Measurements from ENCODE around the gene TBATA. TPM values are rescaled to one million over a fixed set of nuclear protein-coding genes. Genes with fewer than 3 reads are reported as not detected.

The TBATA gene
- total RNA-seq, 2 donors from 2014 or later, result not detected

DNA sequence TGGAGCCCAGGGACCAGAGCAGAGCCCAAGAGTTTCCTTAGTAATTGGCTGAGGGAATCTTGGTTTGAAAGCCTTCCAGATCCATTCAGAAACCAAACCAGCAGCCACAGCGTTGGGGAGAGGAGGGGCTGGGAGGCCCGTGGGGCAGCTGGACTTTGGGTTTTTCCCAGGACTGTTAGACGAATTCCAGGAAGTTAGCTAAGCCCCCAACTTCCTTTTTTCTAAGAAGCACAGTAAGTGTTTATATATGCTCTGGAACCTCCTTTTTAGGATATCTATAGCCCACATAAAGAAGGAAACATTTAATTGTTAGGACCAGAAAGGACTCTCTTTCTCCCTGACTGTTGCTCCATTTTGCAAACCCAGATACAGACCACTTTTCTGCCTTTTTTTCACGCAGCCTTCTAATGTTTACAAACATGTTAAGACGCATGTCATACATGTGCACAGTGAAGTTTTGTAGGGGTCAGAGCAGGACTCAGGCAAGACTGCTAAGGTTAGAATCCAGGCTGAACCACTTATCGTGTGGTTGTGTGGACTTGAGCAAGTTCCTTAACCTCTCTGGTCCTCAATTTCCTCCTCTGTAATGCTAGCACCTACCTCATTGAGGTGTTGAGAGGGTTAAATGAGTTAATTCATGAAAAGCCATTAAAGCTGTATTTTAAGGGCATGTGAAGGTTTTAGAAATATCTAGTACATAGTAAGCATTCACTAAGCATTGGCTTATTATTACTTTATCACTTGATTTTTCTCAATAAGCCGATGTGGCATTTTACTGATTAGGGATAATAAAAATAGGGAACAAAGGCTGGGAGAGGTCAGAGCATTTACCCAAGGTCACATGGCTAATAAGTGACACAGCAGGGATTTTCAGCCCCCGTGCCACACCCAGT, 42.4 kb downstream of the TBATA start:
- H3K4me3 Mint-ChIP-seq, result no peak overlapping the region
- ATAC-seq (replicated peaks), result no peak
- H3K27me3 Mint-ChIP-seq, result no peaks in the 10 kb centered on the region
- H3K9me3 Mint-ChIP-seq, result no peaks in the 10 kb centered on the region
- H3K27ac Mint-ChIP-seq, result no peak overlapping the region
- no peaks in the 10 kb centered on the region for H3K36me3 Mint-ChIP-seq (ENCODE audit: low read depth)
- H3K4me1 Mint-ChIP-seq, result no peaks in the 10 kb centered on the region

DNA sequence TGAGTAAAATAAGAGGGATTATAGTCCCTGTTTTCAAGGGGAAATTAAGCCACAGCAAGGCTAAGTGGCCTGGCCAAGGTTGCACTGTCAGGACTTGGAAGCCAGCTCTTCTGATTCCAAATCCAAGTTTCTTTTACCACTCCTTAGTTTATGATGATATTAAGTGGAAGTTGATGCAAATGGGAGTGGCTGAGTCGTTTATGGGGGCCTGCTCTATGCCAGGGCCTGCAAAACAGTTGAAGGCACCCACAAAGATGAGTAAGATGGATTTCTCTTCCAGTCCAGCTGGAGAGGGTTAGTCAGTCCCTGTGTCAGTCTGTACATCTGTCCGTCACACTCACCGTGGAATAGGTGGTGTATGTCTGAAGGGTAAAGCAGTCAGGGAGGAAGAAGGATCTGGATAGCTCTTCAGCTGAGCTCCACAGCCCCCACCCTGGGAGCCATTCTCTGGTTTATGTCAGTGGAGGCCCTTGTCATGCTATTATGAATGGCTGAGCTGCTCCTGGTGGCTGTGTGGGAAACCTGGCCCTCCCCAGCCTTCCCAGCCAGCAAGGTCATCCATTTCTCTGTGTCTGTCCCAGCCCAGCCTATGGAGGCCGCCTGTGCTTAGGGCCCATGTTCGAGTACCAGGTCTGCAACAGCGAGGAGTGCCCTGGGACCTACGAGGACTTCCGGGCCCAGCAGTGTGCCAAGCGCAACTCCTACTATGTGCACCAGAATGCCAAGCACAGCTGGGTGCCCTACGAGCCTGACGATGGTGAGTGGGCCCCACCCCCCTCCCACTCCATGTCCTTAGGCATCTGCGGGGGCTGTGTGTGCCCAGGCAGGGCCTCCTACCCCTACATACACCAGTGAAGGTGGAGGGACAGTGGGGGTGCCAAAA, 44.5 kb downstream of the TBATA start:
- Mint-ChIP-seq H3K4me3 (no peak overlapping the region), H3K27ac (no peak overlapping the region), H3K9me3 (no peaks in the 10 kb centered on the region), H3K4me1 (no peaks in the 10 kb centered on the region), H3K27me3 (no peaks in the 10 kb centered on the region), H3K36me3 (ENCODE audit: low read depth) (no peaks in the 10 kb centered on the region)
- ATAC-seq (replicated peaks), result no peak

DNA sequence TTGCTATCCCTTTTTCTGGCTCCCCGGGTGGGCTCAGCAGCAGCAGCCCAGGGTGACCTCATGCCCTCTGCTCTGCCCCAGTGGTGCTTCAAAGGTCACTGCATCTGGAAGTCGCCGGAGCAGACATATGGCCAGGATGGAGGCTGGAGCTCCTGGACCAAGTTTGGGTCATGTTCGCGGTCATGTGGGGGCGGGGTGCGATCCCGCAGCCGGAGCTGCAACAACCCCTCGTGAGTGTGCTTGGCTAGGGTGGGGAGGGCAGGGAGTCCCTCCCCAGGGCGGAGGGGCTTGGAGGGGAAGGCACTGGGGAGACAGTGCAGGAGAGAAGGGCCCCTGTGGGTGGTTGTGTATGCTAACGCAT, 46.4 kb downstream of the TBATA start:
- Mint-ChIP-seq H3K9me3 (no peaks in the 10 kb centered on the region), H3K4me3 (no peak overlapping the region), H3K36me3 (ENCODE audit: low read depth) (no peaks in the 10 kb centered on the region), H3K27me3 (no peaks in the 10 kb centered on the region), H3K4me1 (no peaks in the 10 kb centered on the region), H3K27ac (no peak overlapping the region)
- no peak for ATAC-seq (replicated peaks)

DNA sequence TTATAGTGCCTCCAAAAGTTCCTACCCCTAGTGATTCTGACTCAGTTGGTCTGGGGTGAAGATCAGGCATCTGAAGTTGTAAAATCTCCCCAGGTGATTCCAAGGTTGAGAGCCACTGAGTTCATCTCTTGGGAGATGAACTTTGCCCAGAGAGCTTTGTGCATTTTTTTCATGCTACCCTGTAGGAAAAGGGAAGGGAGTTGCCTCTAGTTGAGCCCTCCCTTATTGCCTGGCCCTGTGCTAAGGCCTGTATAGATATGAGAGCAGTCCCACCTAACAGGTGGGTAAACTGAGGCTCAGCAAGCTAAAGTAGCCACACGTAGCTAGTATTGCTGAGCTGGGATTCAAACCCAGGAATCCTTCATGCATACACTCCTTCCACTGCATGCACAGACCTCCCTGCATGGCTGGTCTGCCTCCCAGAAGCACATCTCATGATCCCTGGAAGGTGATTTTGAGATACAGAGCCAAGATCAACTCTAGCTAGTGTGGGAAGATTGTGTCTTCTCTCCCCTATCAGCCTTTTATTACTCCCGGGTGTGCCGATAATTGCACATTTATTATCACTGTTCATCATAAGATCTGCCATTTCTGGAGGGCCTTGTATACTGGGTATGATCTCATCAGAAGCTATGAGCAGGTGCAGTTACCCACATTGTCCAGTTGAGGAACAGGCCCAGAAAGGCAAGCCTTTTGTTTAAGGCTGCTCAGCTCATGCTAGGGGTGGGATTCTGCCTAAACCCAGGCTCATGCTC, 47.0 kb downstream of the TBATA start:
- Mint-ChIP-seq H3K27me3 (no peaks in the 10 kb centered on the region), H3K4me1 (no peaks in the 10 kb centered on the region), H3K4me3 (no peak overlapping the region), H3K36me3 (ENCODE audit: low read depth) (no peaks in the 10 kb centered on the region), H3K9me3 (no peaks in the 10 kb centered on the region), H3K27ac (no peak overlapping the region)
- ATAC-seq (replicated peaks), result no peak

DNA sequence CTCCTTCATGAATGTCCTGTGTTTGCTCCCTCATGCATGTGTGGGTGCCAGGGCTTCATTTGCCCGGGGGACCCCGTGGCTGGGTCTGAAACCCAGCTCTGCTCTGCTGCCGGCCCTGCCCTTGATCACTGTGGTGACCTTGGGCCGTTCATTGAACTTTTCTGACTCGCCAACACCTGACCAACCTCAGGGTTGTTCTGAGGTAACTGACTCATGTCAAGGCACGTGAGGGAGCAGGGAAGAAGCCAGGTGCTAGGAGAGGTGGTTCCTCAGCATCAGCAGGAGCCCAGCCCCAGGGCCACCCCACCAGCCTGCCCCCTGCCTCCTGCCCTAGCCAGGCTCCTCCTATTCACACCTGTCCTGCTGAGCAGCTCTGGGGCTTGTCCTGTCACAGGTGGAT, 47.9 kb downstream of the TBATA start:
- Mint-ChIP-seq H3K4me1 (no peaks in the 10 kb centered on the region), H3K27me3 (no peaks in the 10 kb centered on the region), H3K27ac (no peak overlapping the region), H3K36me3 (ENCODE audit: low read depth) (no peaks in the 10 kb centered on the region), H3K4me3 (no peak overlapping the region), H3K9me3 (no peaks in the 10 kb centered on the region)
- no peak for ATAC-seq (replicated peaks)

DNA sequence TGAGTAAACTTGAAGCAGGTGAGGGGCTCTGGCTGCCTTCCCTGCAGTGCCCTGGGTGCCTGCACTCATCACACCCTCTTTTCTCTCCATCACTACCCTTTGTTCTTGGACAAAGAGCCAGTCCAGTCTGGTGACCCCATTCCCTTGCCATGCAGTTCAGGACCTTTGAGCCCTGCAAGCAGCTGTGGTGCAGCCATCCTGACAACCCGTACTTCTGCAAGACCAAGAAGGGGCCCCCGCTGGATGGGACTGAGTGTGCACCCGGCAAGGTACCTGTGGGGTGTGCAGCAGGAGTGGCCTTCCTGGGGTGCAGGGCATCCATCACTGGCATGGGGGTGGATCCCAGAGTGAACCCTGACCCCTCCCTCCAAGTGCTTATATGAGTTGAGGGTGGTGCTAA, 48.7 kb downstream of the TBATA start:
- H3K36me3 Mint-ChIP-seq (ENCODE audit: low read depth), result no peaks in the 10 kb centered on the region
- H3K4me3 Mint-ChIP-seq, result no peak overlapping the region
- no peaks in the 10 kb centered on the region for H3K4me1 Mint-ChIP-seq
- H3K9me3 Mint-ChIP-seq, result no peaks in the 10 kb centered on the region
- ATAC-seq (replicated peaks), result no peak
- H3K27me3 Mint-ChIP-seq, result no peaks in the 10 kb centered on the region
- no peak overlapping the region for H3K27ac Mint-ChIP-seq

DNA sequence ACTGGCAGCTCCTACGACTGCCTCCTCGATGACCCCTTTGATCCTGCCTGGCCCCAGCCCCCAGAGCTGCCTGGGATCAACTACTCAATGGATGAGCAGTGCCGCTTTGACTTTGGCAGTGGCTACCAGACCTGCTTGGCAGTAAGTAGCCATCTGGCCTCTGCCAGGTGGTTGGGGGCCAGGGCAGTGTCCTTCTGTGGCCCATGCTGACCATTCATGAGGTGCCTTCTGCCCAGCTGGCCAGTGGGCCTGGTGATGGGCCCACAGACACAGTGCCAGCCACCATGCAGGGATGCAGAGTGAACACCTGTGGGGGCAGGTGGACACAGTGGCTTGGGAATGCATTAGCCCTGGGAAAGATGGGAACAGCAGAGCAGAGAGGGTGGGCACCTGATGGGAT, 50.0 kb downstream of the TBATA start:
- no peaks in the 10 kb centered on the region for H3K9me3 Mint-ChIP-seq
- no peak overlapping the region for H3K27ac Mint-ChIP-seq
- no peaks in the 10 kb centered on the region for H3K27me3 Mint-ChIP-seq
- H3K4me3 Mint-ChIP-seq, result no peak overlapping the region
- no peaks in the 10 kb centered on the region for H3K36me3 Mint-ChIP-seq (ENCODE audit: low read depth)
- ATAC-seq (replicated peaks), result no peak
- H3K4me1 Mint-ChIP-seq, result no peaks in the 10 kb centered on the region

DNA sequence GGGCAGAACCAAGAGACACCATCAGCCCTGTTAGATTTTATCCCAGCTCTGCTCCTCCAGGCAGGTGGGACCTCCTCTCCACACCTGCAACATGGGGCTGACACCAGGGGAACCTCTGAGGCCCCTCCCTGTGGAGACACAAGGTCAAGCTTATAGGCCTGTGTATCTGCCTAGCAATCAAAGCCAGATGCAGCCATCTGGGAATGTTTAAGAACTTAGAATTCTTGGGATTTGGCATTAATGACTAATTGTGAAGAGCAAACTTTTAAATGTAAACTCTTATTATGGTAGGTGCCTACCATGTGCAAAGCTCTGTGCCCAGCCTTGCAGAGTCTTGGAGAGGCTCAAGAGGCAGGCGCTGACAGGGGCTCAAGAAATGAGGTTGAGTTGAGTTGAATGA, 52.1 kb downstream of the TBATA start:
- H3K36me3 Mint-ChIP-seq (ENCODE audit: low read depth), result no peaks in the 10 kb centered on the region
- no peak for ATAC-seq (replicated peaks)
- H3K4me3 Mint-ChIP-seq, result no peak overlapping the region
- H3K27me3 Mint-ChIP-seq, result no peaks in the 10 kb centered on the region
- H3K9me3 Mint-ChIP-seq, result no peaks in the 10 kb centered on the region
- no peak overlapping the region for H3K27ac Mint-ChIP-seq
- no peaks in the 10 kb centered on the region for H3K4me1 Mint-ChIP-seq

DNA sequence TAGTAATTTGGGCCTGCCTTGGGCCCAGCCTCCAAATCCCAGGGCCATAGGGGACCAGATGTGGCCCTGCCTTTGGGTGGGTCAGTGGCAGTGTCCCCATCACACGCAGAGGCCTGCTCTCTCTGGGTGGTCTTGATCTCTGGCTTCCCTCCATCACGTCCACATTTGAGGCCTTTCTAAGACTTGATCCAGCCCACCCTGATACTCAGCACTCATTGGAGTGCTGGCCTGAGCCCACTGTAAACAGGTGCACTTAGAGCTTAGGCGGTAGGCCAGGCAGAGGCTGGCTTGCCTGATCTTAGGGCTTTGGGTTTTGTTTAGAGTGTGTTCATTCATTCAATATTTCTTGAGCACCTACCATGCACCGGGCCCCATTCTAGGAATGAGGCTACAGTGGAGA, 52.6 kb downstream of the TBATA start:
- no peaks in the 10 kb centered on the region for H3K36me3 Mint-ChIP-seq (ENCODE audit: low read depth)
- H3K27ac Mint-ChIP-seq, result no peak overlapping the region
- no peaks in the 10 kb centered on the region for H3K27me3 Mint-ChIP-seq
- H3K9me3 Mint-ChIP-seq, result no peaks in the 10 kb centered on the region
- no peak overlapping the region for H3K4me3 Mint-ChIP-seq
- H3K4me1 Mint-ChIP-seq, result no peaks in the 10 kb centered on the region
- no peak for ATAC-seq (replicated peaks)

DNA sequence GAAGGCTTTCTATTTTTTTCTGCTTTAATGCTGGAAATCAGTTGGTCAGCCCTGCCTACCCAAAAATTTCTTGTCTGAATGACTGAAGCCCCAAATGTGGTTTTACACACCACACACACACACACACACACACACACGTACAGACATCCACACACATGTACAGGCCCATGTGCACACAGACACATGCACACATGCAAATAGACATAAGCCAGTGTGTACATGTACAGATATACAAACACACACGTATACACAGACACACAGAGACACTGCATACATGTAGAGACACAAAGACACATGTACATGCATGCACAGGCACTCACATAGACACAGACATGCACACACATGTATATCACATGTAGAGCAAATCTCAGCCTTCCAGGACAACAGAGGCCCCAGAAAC, 54.2 kb downstream of the TBATA start:
- H3K9me3 Mint-ChIP-seq, result no peaks in the 10 kb centered on the region
- no peak overlapping the region for H3K4me3 Mint-ChIP-seq
- no peak for ATAC-seq (replicated peaks)
- H3K27me3 Mint-ChIP-seq, result no peaks in the 10 kb centered on the region
- H3K27ac Mint-ChIP-seq, result no peak overlapping the region
- no peaks in the 10 kb centered on the region for H3K4me1 Mint-ChIP-seq
- H3K36me3 Mint-ChIP-seq (ENCODE audit: low read depth), result no peaks in the 10 kb centered on the region

DNA sequence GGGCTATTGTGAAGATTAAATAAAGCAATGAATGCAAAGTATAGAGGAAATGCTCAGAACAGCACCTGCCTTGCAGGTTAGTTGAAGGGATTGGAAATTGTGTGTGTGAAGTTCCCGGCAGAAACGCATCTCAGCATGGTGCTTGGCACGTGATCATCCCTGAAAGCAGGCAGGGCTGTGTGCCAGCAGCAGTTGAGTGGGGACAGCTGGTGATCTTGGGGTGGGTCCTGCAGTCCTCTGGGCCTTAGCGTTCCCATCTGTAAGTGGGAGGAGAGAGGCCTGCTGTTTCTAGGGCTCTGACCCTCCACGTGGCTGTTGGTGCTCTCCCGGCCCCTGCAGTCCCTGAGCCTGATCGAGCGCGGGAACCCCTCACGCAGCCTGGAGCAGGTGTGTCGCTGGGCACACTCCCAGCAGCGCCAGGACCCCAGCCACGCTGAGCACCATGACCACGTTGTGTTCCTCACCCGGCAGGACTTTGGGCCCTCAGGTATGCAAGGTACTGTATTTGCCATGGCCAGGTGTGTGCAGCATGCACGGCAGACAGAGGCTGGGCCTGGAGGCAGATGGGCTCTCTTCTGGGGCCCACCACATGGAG, 55.3 kb downstream of the TBATA start:
- Mint-ChIP-seq H3K4me1 (no peaks in the 10 kb centered on the region), H3K27me3 (no peaks in the 10 kb centered on the region), H3K36me3 (ENCODE audit: low read depth) (no peaks in the 10 kb centered on the region), H3K4me3 (no peak overlapping the region), H3K27ac (no peak overlapping the region), H3K9me3 (no peaks in the 10 kb centered on the region)
- ATAC-seq (replicated peaks), result no peak

DNA sequence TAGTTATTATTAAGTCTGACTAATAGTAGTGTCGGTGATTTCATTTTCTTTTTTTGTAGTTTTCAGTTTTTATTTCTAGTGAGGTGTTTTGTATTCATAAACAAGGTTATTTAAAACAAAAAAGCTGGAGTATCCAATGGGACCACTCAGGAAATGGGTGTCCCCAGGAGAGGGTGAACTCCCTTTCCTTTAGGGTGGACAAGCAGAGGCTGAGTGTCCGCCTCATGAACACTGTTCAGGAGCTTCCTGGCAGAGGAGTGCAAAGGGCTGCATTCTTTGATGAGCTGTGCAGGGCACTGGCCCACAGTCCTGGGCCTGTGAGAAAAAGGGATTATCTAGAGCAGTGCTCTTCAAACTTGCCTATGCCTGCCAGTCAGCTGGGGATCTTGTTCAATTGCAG, 56.8 kb downstream of the TBATA start:
- ATAC-seq (replicated peaks), result no peak
- H3K27ac Mint-ChIP-seq, result no peak overlapping the region
- no peaks in the 10 kb centered on the region for H3K36me3 Mint-ChIP-seq (ENCODE audit: low read depth)
- no peaks in the 10 kb centered on the region for H3K9me3 Mint-ChIP-seq
- H3K4me3 Mint-ChIP-seq, result no peak overlapping the region
- H3K4me1 Mint-ChIP-seq, result no peaks in the 10 kb centered on the region
- no peaks in the 10 kb centered on the region for H3K27me3 Mint-ChIP-seq

DNA sequence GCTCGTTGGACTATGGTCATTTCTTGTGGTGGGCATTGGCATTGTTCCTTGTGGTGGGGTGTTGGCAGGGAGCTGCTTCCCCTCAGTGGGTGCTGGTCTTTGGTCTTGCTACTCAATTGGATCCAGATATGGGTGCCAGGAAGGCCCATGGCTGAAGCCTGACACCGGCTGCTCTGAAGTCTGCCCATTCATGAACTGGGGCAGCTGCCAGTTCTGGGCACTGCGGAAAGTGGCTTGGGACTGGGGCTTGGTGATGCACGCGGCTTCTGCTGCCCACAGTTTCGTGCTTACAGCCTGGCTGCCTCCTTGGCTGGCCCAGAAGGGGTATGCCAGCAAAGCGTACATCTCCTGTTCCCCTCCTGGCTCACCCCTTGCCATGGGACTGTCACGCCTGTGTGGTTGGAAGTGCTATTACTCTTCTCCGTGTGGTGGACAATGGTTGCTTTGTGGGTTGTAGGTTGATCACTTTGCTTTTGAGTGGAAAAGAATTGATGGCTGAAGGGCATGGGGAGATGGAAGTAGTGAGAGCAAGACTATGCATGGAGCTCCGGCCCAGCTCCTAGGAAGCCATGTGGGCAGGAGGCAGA, 58.2 kb downstream of the TBATA start:
- no peak for ATAC-seq (replicated peaks)
- Mint-ChIP-seq H3K27ac (no peak overlapping the region), H3K27me3 (no peaks in the 10 kb centered on the region), H3K36me3 (ENCODE audit: low read depth) (no peaks in the 10 kb centered on the region), H3K4me3 (no peak overlapping the region), H3K9me3 (no peaks in the 10 kb centered on the region), H3K4me1 (no peaks in the 10 kb centered on the region)

DNA sequence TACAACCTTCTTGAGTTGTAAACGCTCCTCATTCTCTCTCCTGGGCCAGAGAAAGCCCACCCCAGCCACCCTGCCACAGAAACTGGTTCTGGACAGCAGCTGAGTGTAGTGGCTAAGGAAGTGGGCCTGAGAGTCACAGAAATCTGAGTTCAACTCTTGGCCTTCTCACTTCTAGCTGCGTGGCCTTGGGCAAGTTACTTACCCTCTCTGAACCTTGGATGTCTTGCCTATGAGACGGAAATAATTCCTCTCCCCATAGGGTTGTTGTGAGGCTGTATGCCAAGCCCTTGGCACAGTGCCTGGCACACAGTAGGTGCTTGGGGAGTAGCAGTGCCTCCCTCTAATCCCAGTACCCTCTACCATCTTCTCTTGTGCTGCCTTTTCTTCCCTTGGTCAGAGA, 61.4 kb downstream of the TBATA start:
- Mint-ChIP-seq H3K27me3 (no peaks in the 10 kb centered on the region), H3K4me3 (no peak overlapping the region), H3K36me3 (ENCODE audit: low read depth) (no peaks in the 10 kb centered on the region), H3K27ac (no peak overlapping the region), H3K4me1 (no peaks in the 10 kb centered on the region), H3K9me3 (no peaks in the 10 kb centered on the region)
- ATAC-seq (replicated peaks), result no peak
